ENCODE measurements around the gene TUBB2A. TPM values are rescaled to one million over a fixed set of nuclear protein-coding genes. Genes with fewer than 3 reads are reported as not detected.
A peak's percentile ranks its signal among the peaks of the same experiment; 100 is the strongest.

TUBB2A gene
- total and polyA plus RNA-seq, 2 of the 13 experiments (the other 11 are each of a cell fraction or from before 2014, with no cell fraction given) = 35.3 to 106 TPM

DNA sequence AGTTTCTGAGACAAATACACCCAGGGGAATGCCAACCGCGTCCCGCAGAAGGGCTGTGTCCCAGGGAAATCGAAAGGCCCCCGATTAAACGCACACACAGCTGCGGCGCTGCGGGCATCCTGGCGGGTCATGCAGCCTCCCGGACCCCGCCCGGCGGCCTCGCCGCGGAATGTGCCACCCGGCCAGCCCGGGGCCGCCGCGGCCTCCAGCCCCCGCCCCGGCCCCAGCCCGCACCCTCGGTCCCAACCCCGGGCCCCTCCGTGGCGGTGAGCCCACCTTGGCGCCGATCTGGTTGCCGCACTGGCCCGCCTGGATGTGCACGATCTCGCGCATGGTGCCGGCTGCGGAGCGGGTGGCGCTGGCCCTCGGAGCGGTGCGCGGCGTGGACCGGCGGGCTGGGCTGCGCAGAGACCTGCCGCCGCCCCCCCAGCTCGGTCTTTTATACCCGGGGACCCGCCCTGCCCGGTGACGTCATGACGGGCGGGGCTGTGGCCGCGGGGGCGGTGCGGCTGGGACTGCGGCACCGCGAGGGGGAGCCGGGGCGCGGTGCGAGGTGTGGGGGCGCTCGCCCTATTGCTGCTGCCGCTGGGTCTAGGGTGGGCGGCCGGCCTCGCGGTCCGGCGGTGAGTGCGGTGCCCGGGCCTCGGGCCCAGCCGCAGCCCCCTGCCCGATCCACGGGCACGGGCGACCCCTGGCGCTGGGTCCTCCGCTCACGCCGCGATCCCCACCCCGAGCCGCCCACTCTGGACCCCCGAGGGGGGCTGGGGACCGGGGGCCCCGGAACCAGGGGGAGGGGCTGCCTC, at the start of gene TUBB2A (continued):
- TF ChIP-seq, protein P1, sequence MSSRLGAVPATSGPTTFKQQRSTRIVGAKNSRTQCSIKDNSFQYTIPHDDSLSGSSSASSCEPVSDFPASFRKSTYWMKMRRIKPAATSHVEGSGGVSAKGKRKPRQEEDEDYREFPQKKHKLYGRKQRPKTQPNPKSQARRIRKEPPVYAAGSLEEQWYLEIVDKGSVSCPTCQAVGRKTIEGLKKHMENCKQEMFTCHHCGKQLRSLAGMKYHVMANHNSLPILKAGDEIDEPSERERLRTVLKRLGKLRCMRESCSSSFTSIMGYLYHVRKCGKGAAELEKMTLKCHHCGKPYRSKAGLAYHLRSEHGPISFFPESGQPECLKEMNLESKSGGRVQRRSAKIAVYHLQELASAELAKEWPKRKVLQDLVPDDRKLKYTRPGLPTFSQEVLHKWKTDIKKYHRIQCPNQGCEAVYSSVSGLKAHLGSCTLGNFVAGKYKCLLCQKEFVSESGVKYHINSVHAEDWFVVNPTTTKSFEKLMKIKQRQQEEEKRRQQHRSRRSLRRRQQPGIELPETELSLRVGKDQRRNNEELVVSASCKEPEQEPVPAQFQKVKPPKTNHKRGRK (CRISPR knock-in tag; IDR thresholded peaks at IDR 0.05) = no peak; the same call in 1 of the 2 replicates
- TF ChIP-seq ZNF101 (CRISPR knock-in tag; IDR thresholded peaks at IDR 0.05; ENCODE audit: borderline replicate concordance, low read depth) = no peak; the same call in 1 of the 2 replicates
- peak; percentile 93; the same call in 1 of the 2 replicates for TF ChIP-seq ZMAT3 (CRISPR knock-in tag; conservative IDR thresholded peaks at IDR 0.05)
- TF ChIP-seq RXRB (CRISPR knock-in tag; IDR thresholded peaks at IDR 0.05; ENCODE audit: borderline replicate concordance) = peak; percentile 53
- TF ChIP-seq ZSCAN21 (CRISPR knock-in tag; IDR thresholded peaks at IDR 0.05; ENCODE audit: borderline replicate concordance) = peak; percentile 97
- TF ChIP-seq, protein P2, sequence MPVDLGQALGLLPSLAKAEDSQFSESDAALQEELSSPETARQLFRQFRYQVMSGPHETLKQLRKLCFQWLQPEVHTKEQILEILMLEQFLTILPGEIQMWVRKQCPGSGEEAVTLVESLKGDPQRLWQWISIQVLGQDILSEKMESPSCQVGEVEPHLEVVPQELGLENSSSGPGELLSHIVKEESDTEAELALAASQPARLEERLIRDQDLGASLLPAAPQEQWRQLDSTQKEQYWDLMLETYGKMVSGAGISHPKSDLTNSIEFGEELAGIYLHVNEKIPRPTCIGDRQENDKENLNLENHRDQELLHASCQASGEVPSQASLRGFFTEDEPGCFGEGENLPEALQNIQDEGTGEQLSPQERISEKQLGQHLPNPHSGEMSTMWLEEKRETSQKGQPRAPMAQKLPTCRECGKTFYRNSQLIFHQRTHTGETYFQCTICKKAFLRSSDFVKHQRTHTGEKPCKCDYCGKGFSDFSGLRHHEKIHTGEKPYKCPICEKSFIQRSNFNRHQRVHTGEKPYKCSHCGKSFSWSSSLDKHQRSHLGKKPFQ (CRISPR knock-in tag; IDR thresholded peaks at IDR 0.05; ENCODE audit: insufficient replicate concordance) = no peak
- TF ChIP-seq MTF2 (CRISPR knock-in tag; IDR thresholded peaks at IDR 0.05; ENCODE audit: borderline replicate concordance) = peak; percentile 61; the same call in 1 of the 2 replicates
- TF ChIP-seq, protein P3, sequence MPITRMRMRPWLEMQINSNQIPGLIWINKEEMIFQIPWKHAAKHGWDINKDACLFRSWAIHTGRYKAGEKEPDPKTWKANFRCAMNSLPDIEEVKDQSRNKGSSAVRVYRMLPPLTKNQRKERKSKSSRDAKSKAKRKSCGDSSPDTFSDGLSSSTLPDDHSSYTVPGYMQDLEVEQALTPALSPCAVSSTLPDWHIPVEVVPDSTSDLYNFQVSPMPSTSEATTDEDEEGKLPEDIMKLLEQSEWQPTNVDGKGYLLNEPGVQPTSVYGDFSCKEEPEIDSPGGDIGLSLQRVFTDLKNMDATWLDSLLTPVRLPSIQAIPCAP (CRISPR knock-in tag; IDR thresholded peaks at IDR 0.05; ENCODE audit: low read depth) = no peak
- TF ChIP-seq, protein P4, sequence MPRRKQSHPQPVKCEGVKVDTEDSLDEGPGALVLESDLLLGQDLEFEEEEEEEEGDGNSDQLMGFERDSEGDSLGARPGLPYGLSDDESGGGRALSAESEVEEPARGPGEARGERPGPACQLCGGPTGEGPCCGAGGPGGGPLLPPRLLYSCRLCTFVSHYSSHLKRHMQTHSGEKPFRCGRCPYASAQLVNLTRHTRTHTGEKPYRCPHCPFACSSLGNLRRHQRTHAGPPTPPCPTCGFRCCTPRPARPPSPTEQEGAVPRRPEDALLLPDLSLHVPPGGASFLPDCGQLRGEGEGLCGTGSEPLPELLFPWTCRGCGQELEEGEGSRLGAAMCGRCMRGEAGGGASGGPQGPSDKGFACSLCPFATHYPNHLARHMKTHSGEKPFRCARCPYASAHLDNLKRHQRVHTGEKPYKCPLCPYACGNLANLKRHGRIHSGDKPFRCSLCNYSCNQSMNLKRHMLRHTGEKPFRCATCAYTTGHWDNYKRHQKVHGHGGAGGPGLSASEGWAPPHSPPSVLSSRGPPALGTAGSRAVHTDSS (CRISPR knock-in tag; conservative IDR thresholded peaks at IDR 0.05) = peak; percentile 98; the same call in 1 of the 2 replicates
- peak; percentile 29; the same call in 1 of the 2 replicates for TF ChIP-seq ZNF558 (CRISPR knock-in tag; IDR thresholded peaks at IDR 0.05; ENCODE audit: borderline replicate concordance)
- TF ChIP-seq EED (CRISPR knock-in tag; IDR thresholded peaks at IDR 0.05) = no peak; the same call in 1 of the 2 replicates
- no peak; the same call in 1 of the 2 replicates for TF ChIP-seq SMAD3 (CRISPR knock-in tag; IDR thresholded peaks at IDR 0.05)
- TF ChIP-seq MEIS1 (CRISPR knock-in tag; IDR thresholded peaks at IDR 0.05; ENCODE audit: borderline replicate concordance) = 0 out of 2 replicates have a peak, but pooled peaks have one; percentile 63
- no peak for TF ChIP-seq ZFP37 (CRISPR knock-in tag; IDR thresholded peaks at IDR 0.05; ENCODE audit: borderline replicate concordance)
- TF ChIP-seq GLI4 (CRISPR knock-in tag; IDR thresholded peaks at IDR 0.05; ENCODE audit: borderline replicate concordance) = no peak
- peak; percentile 87 for TF ChIP-seq ZNF430 (CRISPR knock-in tag; IDR thresholded peaks at IDR 0.05)
- TF ChIP-seq ARNTL (CRISPR knock-in tag; IDR thresholded peaks at IDR 0.05) = peak; percentile 72; the same call in 1 of the 2 replicates
- TF ChIP-seq, protein P5, sequence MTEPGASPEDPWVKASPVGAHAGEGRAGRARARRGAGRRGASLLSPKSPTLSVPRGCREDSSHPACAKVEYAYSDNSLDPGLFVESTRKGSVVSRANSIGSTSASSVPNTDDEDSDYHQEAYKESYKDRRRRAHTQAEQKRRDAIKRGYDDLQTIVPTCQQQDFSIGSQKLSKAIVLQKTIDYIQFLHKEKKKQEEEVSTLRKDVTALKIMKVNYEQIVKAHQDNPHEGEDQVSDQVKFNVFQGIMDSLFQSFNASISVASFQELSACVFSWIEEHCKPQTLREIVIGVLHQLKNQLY (CRISPR knock-in tag; IDR thresholded peaks at IDR 0.05) = 0 out of 2 replicates have a peak, but pooled peaks have one; percentile 12
- TF ChIP-seq TOE1 (CRISPR knock-in tag; IDR thresholded peaks at IDR 0.05) = no peak
- TF ChIP-seq GTF3A (CRISPR knock-in tag; conservative IDR thresholded peaks at IDR 0.05) = 0 out of 2 replicates have a peak, but pooled peaks have one; percentile 68
- peak; percentile 92 for TF ChIP-seq SALL1 (CRISPR knock-in tag; IDR thresholded peaks at IDR 0.05)
- no peak for TF ChIP-seq ZNF382 (CRISPR knock-in tag; IDR thresholded peaks at IDR 0.05; ENCODE audit: borderline replicate concordance)

Data from HepG2 (cell line).